Omental fat pad (tissue), 4 donors: ENCODE data around the gene NTF3. TPM values are rescaled to one million over a fixed set of nuclear protein-coding genes. Genes with fewer than 3 reads are reported as not detected.

ENCODE experiments used
- ATAC-seq: fragments of 150-250 bp; one replicate; pipeline ENCODE4 v1.9.1; 2016; ENCODE audit warnings: mild to moderate bottlenecking, moderate library complexity; ENCODE audit not compliant: low FRiP score
- DNase-seq: peaks from one replicate; pipeline ENCODE4 v3.0.0-alpha.2; 2019; ENCODE audit warnings: low spot score
- CTCF ChIP-seq, 3 donors: fragments of 450-650 bp; IDR thresholded peaks; one replicate each; pipeline ENCODE4 v1.5.1; 2016 to 2017; ENCODE audit warnings: antibody characterized with exemption in 3 of 3, mild to moderate bottlenecking in 3 of 3, moderate library complexity in 2 of 3
- total RNA-seq, 4 donors: library from RNA; depleted of rRNA; stranded (reverse); fragments of >200 nt; gene quantifications; one replicate each; pipeline ENCODE4 v1.1.0, GENCODE V29; 2016

The NTF3 gene
- total RNA-seq, 4 donors from 2014 or later, result not detected

DNA sequence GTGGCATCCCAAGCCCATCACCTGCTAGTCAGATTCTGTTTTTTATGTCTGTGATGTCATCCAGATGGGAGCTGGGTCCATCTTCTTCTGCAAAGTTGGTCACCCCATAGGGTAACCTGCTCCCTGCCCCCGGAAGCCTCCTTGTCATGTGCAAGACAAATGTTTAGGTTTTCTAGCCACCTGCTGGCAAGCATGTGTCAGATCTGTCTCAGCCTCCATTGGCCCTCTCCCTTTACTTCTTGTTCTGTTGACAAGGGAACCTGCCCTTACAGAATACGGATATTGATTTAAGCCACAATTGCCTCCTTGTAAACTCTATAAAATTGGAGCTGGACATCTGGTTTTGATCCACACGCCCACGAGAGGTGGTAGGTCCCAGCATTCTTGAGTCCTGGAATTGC is 7.5 kb downstream of the NTF3 start:
- ATAC-seq (no peak), DNase-seq (no peak)
- no peak for TF ChIP-seq CTCF (IDR thresholded peaks at IDR 0.05)

DNA sequence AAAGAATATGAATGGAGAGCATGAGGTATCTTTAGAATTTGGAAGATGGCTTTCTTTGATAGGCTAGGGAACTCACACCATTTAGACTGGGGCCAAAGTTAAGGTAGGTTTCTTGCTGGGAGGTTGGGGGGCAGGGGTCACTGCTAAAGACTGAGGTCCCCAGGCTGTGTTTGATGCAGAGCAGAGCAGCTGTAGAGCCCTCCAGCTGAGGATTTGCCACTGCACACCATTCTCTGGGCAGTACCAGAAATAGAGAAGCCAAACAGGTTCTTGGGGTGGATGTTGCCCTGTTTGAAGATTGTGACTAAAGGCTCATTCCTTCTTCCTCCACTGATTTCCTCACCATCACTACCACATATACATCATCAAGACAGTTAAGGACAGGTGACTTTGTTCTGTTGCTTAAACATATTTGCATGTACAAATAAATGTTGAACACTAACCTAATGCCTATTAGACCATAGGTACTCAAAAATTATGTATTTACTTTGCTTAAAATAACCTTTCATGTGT is 7.9 kb downstream of the NTF3 start:
- ATAC-seq (no peak), DNase-seq (no peak)
- no peak for TF ChIP-seq CTCF (IDR thresholded peaks at IDR 0.05)

DNA sequence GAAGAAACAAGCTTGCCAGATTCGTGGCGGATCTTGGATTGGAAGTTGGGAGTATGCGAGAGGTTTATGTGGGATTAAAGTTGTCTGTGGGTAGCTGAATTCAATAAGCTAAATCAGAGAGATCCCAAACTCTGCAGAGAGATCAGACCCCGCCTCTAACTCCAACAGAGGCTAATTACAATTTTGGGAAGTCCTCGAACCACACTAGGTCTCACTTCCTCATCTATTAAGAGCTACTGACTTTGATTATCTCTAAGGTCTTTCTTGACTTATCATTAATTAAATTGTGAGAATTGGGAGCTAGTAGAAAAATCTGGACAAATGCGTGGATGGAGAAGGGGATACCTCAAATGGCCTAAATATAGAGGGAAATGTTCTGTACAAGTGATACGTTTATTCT is 9.1 kb downstream of the NTF3 start:
- no peak for TF ChIP-seq CTCF (IDR thresholded peaks at IDR 0.05)
- ATAC-seq, result no peak
- DNase-seq, result no peak

DNA sequence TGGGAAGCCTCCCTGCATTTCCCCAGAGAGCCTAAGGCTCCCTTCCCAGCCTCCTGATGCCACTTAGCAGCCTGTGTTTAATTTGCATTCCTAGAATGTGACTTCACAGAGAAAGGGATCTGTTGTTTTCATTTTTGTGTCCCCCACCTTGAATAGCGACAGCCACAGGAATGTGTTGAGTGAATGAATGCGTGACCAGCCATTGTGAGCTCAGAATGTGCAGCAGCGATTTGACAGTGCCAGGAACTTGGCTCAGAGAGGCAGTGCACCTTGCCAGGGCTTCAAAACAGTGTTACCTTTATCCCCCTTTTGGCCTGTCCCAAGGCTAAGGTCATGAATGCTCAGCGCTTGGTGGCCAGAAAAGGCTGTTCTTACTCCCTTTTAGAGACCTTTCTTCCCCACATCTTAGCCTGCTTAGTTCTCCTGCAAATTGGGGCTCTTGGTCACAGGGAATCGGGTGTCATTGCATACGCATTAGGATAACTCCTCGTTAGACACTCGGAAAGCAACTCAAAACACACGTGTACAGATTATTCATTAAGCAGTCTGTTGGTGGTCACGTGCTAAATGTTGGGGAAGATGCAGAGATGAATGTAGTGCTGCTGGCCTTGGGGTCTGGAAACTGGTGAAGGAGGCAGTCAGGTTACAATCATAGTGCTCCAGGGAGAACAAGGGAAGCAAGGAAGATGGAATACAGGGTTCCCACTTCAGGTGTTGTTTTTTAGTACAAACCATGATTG is 9.8 kb downstream of the NTF3 start:
- DNase-seq (no peak), ATAC-seq (no peak)
- TF ChIP-seq CTCF (IDR thresholded peaks at IDR 0.05), result no peak

DNA sequence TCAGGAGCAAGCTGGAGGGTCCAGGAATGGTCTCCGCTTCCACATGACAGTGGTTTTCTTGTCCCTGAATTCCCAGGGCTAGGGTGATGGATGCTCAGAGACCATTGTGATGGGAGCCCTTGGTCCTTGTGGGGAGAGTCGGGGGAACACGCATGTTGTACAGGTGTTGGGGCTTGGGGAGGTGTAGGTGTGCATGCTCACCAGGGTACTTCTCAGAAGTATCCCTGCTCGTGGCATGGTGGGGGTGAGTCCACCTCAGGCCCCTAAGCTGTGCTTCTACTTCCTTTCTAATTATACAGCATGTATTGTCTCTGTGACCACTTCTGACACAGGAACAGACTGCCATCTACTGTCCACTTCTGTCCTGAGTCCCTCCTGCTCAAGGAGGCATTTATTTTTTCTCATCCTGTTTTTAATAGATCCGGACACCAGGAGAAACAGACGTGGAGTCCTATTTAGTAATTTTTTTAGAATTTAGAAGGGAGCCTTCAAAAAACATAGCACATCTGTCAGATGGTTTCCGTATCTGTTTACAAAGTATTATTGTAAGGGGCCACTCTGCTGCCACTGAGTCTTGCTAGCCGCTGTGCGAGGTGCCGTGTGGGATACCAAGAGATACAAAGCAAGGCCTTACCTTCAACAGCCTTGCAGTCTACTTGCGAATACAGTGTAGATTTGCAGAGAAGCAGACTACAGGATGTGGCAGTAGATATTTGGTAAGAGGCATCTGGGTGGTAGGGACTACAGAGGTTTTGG is 10.5 kb downstream of the NTF3 start:
- DNase-seq (no peak), ATAC-seq (no peak)
- TF ChIP-seq CTCF (IDR thresholded peaks at IDR 0.05), result no peak

DNA sequence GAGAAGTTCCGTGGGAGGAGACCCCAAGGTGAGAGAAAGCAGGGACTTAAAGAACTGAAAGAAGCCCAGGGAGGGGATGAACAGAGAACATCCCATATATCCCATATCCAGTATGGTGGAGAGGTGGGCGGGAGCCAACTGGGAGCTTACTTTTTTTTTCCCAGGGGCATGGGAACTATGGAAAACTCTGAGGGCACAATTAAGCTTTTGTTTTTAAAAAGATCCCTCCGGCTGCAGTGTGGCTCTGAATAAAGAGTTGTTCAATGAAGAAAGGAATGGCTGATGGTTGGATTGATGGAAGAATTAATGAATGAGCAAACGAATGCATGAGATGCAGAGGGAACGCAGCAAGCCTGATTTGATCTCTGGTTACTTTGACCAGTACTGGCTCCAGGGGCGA is 12.6 kb downstream of the NTF3 start:
- ATAC-seq (no peak), DNase-seq (no peak)
- TF ChIP-seq CTCF (IDR thresholded peaks at IDR 0.05), result no peak
